ENCODE results near the gene UBE2E2.

- TF ChIP-seq GATA2 (IDR thresholded peaks at IDR 0.05; ENCODE audit: low read depth, low read length) = no peak
- TF ChIP-seq GATA3 (IDR thresholded peaks at IDR 0.05; ENCODE audit: low read depth, low read length) = no peak
These were observed 98.7 kb downstream of the UBE2E2 start for GRCh38 chr3:23301819-23302218.

All from SH-SY5Y (cell line).